HG03460 (cell line): ENCODE results near the gene CDC42EP5.
A peak's percentile ranks its signal among the peaks of the same experiment; 100 is the strongest.
"Not testable (repeated sequence)": the region's sequence is repeated elsewhere in the genome, so short reads cannot be mapped to it uniquely, and the experiment has no call there.

Source experiments
- ATAC-seq: cut with Tn5 transposase; IDR thresholded peaks from one replicate; pipeline ENCODE4 v1.9.1; 2021; ENCODE audit not compliant: unreplicated experiment

CDC42EP5 gene

GRCh38 chr19:54489766-54490165 is 16.7 kb upstream of the CDC42EP5 start:
- ATAC-seq, result no peak

DNA sequence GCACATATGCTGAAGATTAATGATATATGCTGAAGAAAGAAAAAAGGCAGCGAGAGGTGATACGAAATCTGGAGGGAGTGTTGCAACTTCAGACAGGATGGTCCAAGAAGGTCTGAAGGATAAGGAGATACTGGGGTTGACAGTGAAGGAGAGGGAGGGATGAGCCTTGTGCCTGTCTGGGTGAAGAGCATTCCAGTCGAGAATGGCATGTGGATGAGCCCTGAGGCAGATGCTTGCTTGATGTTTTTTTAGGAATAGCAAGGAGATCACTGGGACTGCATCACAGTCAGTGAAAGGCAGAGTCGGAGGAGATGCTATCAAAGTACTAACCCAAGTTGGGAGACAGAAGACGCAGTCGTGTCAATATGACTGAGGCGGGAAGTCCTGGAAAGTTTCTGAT is 16.2 kb upstream of the CDC42EP5 start:
- no peak for ATAC-seq

DNA sequence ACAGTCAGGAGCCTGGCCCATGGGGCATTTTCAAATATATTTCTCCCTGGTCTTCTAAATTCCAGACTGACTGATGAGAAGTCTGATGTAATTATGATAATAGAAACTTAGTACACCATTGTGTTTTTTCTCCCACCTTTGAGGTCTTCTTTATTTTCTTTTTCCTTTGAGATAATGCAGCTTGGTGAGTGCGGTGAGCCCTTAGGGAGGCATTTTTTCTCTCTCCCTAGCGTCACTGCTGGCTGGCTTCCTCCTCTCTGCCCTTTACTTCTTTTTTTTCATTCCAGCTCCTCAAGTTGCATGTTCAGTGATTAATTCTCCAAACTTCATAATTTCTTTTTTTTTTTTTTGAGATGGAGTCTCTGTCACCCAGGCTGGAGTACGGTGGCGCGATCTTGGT is 12.8 kb upstream of the CDC42EP5 start:
- ATAC-seq, result no peak

GRCh38 chr19:54484451-54484850 is 11.4 kb upstream of the CDC42EP5 start:
- no peak for ATAC-seq

- ATAC-seq, result no peak
These were observed 9.8 kb upstream of the CDC42EP5 start for GRCh38 chr19:54482889-54483288.

DNA sequence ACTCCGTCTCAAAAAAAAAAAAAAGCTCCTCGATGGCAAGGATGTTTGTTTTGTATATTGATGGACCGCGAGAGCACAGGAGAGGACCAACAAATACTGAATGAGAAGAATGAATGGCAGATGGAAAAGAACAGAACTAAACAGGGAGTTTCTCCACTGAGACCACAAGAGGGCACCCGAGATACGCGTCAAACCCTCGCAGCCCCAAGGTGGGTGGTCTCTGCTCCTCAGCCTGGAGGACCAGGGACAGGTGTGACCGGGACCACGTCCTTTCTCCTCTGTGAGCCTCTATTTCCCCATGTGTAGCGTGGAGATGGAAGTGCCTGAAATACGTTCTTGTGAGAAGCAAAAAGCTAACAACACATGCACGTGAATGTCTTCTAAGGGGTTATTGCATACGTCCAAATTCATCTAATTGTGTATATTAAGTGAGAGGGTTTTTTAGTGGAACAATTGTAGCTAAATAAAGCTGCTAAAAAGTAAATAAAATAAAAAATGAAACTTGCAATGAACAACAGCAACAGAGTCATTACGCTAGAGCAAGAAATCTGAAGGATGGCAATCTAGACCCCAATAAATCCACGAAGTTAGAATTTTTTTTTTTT is 8.3 kb upstream of the CDC42EP5 start:
- ATAC-seq, result no peak

GRCh38 chr19:54480051-54480450 is 7.0 kb upstream of the CDC42EP5 start:
- ATAC-seq, result no peak

GRCh38 chr19:54478677-54479266 is 5.7 kb upstream of the CDC42EP5 start:
- no peak for ATAC-seq

GRCh38 chr19:54477650-54478049 is 4.6 kb upstream of the CDC42EP5 start:
- ATAC-seq, result no peak

DNA sequence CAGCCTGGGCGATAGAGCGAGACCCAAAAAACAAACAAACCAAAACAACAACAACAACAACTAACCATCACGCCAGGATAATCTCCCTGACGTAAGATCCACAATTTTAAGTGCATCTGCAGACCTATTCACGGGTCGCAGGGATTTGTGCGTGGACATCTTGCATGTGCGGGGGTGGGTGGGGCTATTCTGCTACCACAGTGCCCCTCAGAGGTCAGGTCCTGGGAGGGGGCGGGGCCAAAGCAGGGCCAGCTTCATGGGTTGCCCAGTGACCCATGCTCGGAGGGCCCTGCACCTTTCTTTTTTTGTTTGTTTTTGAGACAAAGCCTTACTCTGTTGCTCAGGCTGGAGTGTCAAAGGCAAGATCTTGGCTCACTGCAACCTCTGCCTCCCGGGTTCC is 2.6 kb upstream of the CDC42EP5 start:
- no peak for ATAC-seq

GRCh38 chr19:54473892-54474372 is 836 bp upstream of the CDC42EP5 start:
- no peak for ATAC-seq

- ATAC-seq, result no peak
These were observed 1.9 kb downstream of the CDC42EP5 start for GRCh38 chr19:54470991-54471782.

- no peak for ATAC-seq
These were observed 2.7 kb downstream of the CDC42EP5 start for GRCh38 chr19:54470276-54470887.

- no peak for ATAC-seq
These were observed 3.6 kb downstream of the CDC42EP5 start for GRCh38 chr19:54469496-54469934.

GRCh38 chr19:54466110-54466480 is 7.0 kb downstream of the CDC42EP5 start:
- ATAC-seq, result not testable (repeated sequence)

DNA sequence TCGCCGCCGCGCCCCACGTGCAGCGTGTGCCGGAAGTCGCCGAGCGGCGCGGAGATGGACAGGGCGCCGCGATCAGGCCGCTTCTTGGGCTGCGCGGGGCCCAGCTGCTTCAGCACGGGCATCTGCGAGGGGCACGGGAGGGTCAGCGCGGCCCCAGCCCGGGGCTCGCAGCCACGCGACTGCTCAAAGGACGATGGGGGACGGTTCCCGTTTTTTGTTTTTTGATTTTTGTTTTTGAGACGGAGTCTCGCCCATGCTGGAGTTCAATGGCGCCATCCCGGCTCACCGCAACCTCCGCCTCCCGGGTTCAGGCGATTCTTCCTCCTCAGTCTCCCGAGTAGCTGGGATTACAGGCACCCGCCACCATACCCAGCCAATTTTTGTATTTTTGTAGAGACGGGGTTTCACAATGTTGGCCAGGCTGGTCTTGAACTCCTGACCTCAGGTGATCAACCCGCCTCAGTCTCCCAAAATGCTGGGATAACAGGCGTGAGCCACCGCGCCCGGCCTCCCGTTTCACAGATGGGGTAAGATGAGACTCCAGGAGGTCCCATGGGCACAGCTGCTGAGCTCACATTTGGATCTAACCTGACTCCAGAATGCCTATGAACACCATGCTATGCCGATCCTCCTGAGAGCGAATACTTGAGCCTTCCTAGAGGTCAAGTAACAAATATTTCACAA is 7.5 kb downstream of the CDC42EP5 start:
- ATAC-seq, result no peak

DNA sequence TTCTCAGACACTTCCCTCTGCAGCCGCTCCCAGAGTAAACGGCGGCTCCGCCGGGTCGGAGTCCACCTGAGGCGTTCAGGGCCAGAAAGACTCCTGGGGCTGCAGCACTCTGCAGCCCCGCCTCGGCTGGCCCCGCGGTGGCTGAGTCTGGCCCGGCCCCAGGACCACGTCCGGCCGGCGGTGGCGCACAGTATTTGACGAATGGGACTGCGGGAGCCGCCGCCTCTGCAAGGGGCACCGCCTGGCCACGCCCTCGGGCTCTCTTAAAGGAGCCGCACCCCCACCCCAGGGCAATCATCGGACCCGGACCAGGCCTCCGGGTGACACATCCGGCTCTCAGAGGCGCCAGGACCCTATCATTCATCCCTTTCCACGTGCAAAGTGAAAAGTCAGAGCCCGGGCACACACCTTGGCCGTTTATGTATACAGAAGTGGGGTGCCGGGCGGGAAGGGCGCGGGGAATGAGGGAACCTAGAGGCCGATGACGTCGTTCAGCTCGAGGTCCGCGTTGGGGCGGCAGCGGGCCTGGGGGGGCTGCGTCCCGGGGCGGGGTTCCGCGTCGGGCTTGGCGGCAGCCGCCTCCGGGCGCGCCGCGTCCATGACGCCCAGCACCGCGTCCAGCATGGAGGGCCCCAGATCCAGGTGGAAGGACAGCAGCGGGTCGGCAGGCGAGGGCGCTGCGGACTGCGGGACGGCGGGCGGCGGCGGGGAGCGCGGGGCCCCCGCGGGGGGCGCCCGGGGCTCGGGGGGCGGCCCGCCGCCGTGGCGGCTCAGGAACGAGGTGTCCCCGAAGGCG is 8.3 kb downstream of the CDC42EP5 start:
- ATAC-seq, result peak; percentile 38

GRCh38 chr19:54464044-54464629 is 9.0 kb downstream of the CDC42EP5 start:
- ATAC-seq, result peak; percentile 46

GRCh38 chr19:54463531-54464043 is 9.5 kb downstream of the CDC42EP5 start, which contains the start of gene LENG9:
Gene LENG9, minus strand, starts transcription at chr19:54463778. Its CDS starts 252 bp downstream, at chr19:54463526.
- ATAC-seq, result peak; percentile 54
